GM23338 (cell line): Measurements from ENCODE around the gene HOXA5. TPM values are rescaled to one million over a fixed set of nuclear protein-coding genes. Genes with fewer than 3 reads are reported as not detected.

Experiments
- ATAC-seq: fragments of 200-7000 bp; cut with Tn5 transposase; 3 replicates; pipeline ENCODE4 v1.9.1; 2020
- DNase-seq: peaks from one replicate; pipeline ENCODE4 v3.0.0-alpha.2; 2015; ENCODE audit warnings: low spot score
- H2AFZ ChIP-seq: fragments of 200-600 bp; sonication (generic); 2 replicates; pipeline ENCODE4 v1.8.0; 2016; ENCODE audit warnings: antibody characterized with exemption, mild to moderate bottlenecking, moderate library complexity
- H3F3A ChIP-seq: fragments of 200-600 bp; sonication (generic); replicated peaks from 2 replicates; pipeline ENCODE4 v1.8.0; 2017; ENCODE audit warnings: antibody characterized with exemption, mixed run types, low read depth
- H3K27ac ChIP-seq: fragments of 200-600 bp; sonication (generic); 2 replicates; pipeline ENCODE4 v1.6.1; 2016; ENCODE audit warnings: low read depth
- H3K27me3 ChIP-seq: fragments of 200-600 bp; sonication (generic); 2 replicates; pipeline ENCODE4 v1.8.0; 2016; ENCODE audit warnings: mild to moderate bottlenecking, mixed run types, moderate library complexity; ENCODE audit not compliant: insufficient read depth
- H3K36me3 ChIP-seq: fragments of 200-600 bp; sonication (generic); 2 replicates; pipeline ENCODE4 v1.8.0; 2016; ENCODE audit warnings: mild to moderate bottlenecking; ENCODE audit not compliant: insufficient read depth
- H3K4me1 ChIP-seq: fragments of 200-600 bp; sonication (generic); 2 replicates; pipeline ENCODE4 v1.8.0; 2016; ENCODE audit warnings: mild to moderate bottlenecking, moderate library complexity; ENCODE audit not compliant: insufficient read depth
- H3K4me2 ChIP-seq: fragments of 200-600 bp; sonication (generic); 2 replicates; pipeline ENCODE4 v1.7.1; 2017; ENCODE audit warnings: mixed run types
- H3K4me3 ChIP-seq: fragments of 200-600 bp; sonication (generic); 2 replicates; pipeline ENCODE4 v1.6.1; 2016; ENCODE audit warnings: mixed run types
- H3K79me2 ChIP-seq: fragments of 200-600 bp; sonication (generic); replicated peaks from 2 replicates; pipeline ENCODE4 v1.8.0; 2017; ENCODE audit warnings: mild to moderate bottlenecking; ENCODE audit not compliant: insufficient read depth
- H3K9me2 ChIP-seq: fragments of 200-600 bp; sonication (generic); 2 replicates; pipeline ENCODE4 v1.8.0; 2017; ENCODE audit not compliant: insufficient read depth
- H4K20me1 ChIP-seq: fragments of 200-600 bp; sonication (generic); replicated peaks from 2 replicates; pipeline ENCODE4 v1.8.0; 2017; ENCODE audit warnings: mild to moderate bottlenecking; ENCODE audit not compliant: insufficient read depth
- H3K27ac Mint-ChIP-seq: 2 replicates; pipeline ENCODE4 v1.8.0; 2020; ENCODE audit warnings: inconsistent platforms, mild to moderate bottlenecking, moderate library complexity, mixed read lengths
- H3K27me3 Mint-ChIP-seq: 3 replicates; pipeline ENCODE4 v1.8.0; 2022; ENCODE audit warnings: low read depth, mild to moderate bottlenecking, moderate library complexity, mixed read lengths, inconsistent platforms; ENCODE audit not compliant: insufficient read depth, poor library complexity
- H3K36me3 Mint-ChIP-seq: 3 replicates; pipeline ENCODE4 v1.8.0; 2021; ENCODE audit warnings: low read depth, mild to moderate bottlenecking, inconsistent platforms, moderate library complexity, mixed read lengths
- H3K4me1 Mint-ChIP-seq: 3 replicates; pipeline ENCODE4 v1.8.0; 2020; ENCODE audit warnings: mild to moderate bottlenecking, inconsistent platforms, mixed read lengths
- H3K4me3 Mint-ChIP-seq: 3 replicates; pipeline ENCODE4 v1.8.0; 2021; ENCODE audit warnings: moderate library complexity, mild to moderate bottlenecking, inconsistent platforms, mixed read lengths
- H3K9me3 Mint-ChIP-seq: 3 replicates; pipeline ENCODE4 v1.8.0; 2020; ENCODE audit warnings: moderate library complexity, mild to moderate bottlenecking, inconsistent platforms, mixed read lengths
- EZH2 ChIP-seq: fragments of 200-600 bp; sonication (generic); IDR thresholded peaks from one replicate; pipeline ENCODE4 v1.8.0; 2017; ENCODE audit warnings: antibody characterized with exemption, mild to moderate bottlenecking, low read depth; ENCODE audit not compliant: unreplicated experiment
- EZH2phosphoT487 ChIP-seq: fragments of 200-600 bp; sonication (generic); IDR thresholded peaks from one replicate; pipeline ENCODE4 v1.8.1; 2018; ENCODE audit warnings: antibody characterized with exemption; ENCODE audit not compliant: unreplicated experiment
- JUNB ChIP-seq: IDR thresholded peaks from one replicate; pipeline ENCODE4 v1.6.1; 2016; ENCODE audit warnings: antibody characterized with exemption; ENCODE audit not compliant: unreplicated experiment
- STAT1 ChIP-seq: IDR thresholded peaks from one replicate; pipeline ENCODE4 v1.6.1; 2016; ENCODE audit warnings: antibody characterized with exemption; ENCODE audit not compliant: unreplicated experiment
- polyA plus RNA-seq: library from polyadenylated mRNA; unstranded; fragments of >200 nt; fragmentation: Nextera tagmentation; extraction: Ambion mirVana; gene quantifications from 2 replicates; pipeline ENCODE4 v1.2.1, GENCODE V29; 2016
- total RNA-seq: library from RNA; depleted of rRNA; stranded (reverse); fragments of >200 nt; shearing (Covaris generic); gene quantifications from 2 replicates; pipeline ENCODE4 v1.2.3, GENCODE V29; 2014
- TF ChIP-seq, protein P1 (sequence below), 2 experiments: fragments of 200-600 bp in 1 of 2; sonication (generic) in 1 of 2; conservative IDR thresholded peaks; 2 replicates each; pipeline versions ENCODE4 v1.5.1 to v1.6.1; 2016 to 2017; ENCODE audit warnings: antibody characterized with exemption in 2 of 2, low read depth in 2 of 2, mild to moderate bottlenecking in 2 of 2, moderate library complexity in 1 of 2
- TF ChIP-seq, protein P2 (sequence below): fragments of 250-450 bp; sonication (Bioruptor Pico); IDR thresholded peaks from 2 replicates; pipeline ENCODE4 v1.5.0; 2020; ENCODE audit warnings: mild to moderate bottlenecking, moderate library complexity
- TF ChIP-seq, protein P3 (sequence below): IDR thresholded peaks from 2 replicates; pipeline ENCODE4 v1.6.1; 2016; ENCODE audit warnings: antibody characterized with exemption

The HOXA5 gene
- total and polyA plus RNA-seq, 2 experiments from 2014 or later: not detected

DNA sequence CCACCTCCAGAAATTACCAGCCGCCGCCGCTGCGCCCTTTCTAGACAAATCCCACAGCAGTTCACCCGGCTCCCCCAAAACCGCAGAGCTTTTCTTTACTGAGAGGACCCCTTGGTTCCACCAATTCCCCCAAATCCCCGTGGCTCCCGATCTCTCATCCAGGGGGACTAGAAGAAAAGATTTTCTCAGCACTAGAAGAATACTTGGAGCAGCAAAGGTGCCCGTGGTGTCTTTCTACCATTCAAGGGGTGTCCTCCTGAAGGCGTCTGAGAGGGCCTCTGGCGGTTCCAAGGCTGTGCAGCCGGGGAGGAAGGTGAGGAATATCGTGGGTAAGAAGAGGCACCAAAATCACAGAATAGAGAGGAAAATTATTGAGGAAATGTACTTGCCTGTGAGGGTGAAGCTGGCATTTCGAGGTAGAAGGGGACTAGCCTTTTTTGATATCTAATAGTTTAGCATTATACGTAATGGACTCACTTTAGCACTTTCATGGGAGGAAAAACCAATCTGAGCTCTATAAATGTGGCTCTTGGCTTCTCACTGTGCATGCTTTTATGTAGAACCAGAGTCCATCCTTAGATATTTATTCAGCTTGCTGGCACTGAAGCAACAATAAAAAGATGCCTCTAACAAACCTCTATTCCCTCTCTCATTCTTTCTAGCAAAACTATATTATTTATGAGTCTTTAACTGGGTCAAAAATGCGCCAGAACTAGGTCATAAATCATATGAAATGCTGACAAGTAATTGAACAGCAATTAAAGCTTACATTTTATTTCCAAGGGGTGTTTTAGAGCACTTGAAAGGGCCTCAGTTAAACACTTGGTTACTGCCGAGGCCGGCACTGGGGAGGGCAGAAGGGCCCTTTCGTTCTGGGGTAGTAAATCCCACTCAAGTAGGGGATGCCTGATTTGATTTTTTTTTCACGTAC lies 27.2 kb downstream of the HOXA5 start:
- Histone ChIP-seq H2AFZ (no peak overlapping the region), H3K4me1 (peaks cover 31% of the 10 kb centered on the region), H3K4me2 (no peak overlapping the region), H3K36me3 (no peaks in the 10 kb centered on the region), H3F3A (peaks cover 48% of the 10 kb centered on the region), H3K79me2 (no peaks in the 10 kb centered on the region), H3K27me3 (peaks cover 97% of the 10 kb centered on the region), H3K4me3 (no peak overlapping the region), H3K27ac (no peak overlapping the region), H3K9me2 (no peaks in the 10 kb centered on the region), H4K20me1 (peaks cover 67% of the 10 kb centered on the region)
- Mint-ChIP-seq H3K27me3 (peaks cover 95% of the 10 kb centered on the region), H3K4me3 (no peak overlapping the region), H3K4me1 (peaks cover 9% of the 10 kb centered on the region), H3K9me3 (peaks cover 8% of the 10 kb centered on the region; the same call in 2 of the 3 replicates), H3K36me3 (no peaks in the 10 kb centered on the region), H3K27ac (no peak overlapping the region)
- ATAC-seq (no peak), DNase-seq (no peak)
- TF ChIP-seq EZH2: peak; percentile 98
- TF ChIP-seq JUNB: no peak

DNA sequence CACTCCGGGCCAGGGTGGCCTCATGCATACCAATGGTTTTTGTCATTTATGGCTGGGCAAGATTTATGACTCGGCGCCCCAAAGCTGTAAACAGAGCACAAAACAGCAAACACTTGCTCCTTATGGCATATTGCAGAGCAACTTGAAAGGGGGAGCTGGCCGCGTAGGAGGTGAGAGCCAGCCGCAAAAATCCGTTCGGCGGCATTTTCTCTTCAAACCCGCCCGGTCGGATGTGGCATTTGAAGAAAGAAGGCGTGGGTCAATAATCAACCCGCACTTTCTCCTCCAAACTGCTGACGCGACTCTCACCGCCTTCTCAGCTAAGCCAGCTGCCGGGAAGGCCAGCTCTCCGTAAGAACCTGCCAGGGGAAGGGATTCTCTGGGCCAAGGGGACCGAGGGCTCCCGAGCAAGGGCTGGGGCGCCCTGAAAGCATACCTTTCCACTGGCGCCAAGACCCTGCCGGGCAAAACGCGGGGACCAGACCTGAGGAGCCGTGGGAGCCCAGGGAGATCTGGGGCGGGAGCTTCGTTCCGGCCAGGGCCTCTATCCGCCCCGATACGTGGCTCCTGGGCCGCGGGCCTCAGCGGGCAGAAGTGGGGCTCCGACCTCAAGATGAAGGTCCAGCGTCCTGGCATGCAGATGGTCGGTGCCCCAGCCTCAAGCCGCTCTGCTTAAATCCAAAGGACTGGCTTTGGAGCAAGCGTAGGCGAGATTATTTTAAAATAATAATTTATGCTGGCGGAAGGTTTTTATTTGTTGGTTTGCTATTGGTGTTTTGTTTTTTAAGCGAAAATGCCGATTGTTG lies 28.1 kb downstream of the HOXA5 start:
- no peaks in the 10 kb centered on the region for H3K79me2 ChIP-seq
- H3K27ac Mint-ChIP-seq: no peak overlapping the region
- H3K27me3 Mint-ChIP-seq: peaks cover 95% of the 10 kb centered on the region
- peaks cover 97% of the 10 kb centered on the region for H3K27me3 ChIP-seq
- H3K4me1 Mint-ChIP-seq: peaks cover 13% of the 10 kb centered on the region
- H3K36me3 Mint-ChIP-seq: no peaks in the 10 kb centered on the region
- peaks cover 67% of the 10 kb centered on the region for H4K20me1 ChIP-seq
- H3K4me3 Mint-ChIP-seq: no peak overlapping the region
- H3K36me3 ChIP-seq: no peaks in the 10 kb centered on the region
- H3K9me3 Mint-ChIP-seq: peaks cover 12% of the 10 kb centered on the region; the same call in 2 of the 3 replicates
- 0 out of 2 replicates have a peak overlapping the region, but pooled peaks have one; percentile 26 for H3K4me3 ChIP-seq
- H2AFZ ChIP-seq: no peak overlapping the region
- H3K4me1 ChIP-seq: peaks cover 31% of the 10 kb centered on the region
- peaks cover 46% of the 10 kb centered on the region for H3F3A ChIP-seq
- DNase-seq (peak; percentile 63), ATAC-seq (peak; percentile 9)
- TF ChIP-seq, protein P1, sequence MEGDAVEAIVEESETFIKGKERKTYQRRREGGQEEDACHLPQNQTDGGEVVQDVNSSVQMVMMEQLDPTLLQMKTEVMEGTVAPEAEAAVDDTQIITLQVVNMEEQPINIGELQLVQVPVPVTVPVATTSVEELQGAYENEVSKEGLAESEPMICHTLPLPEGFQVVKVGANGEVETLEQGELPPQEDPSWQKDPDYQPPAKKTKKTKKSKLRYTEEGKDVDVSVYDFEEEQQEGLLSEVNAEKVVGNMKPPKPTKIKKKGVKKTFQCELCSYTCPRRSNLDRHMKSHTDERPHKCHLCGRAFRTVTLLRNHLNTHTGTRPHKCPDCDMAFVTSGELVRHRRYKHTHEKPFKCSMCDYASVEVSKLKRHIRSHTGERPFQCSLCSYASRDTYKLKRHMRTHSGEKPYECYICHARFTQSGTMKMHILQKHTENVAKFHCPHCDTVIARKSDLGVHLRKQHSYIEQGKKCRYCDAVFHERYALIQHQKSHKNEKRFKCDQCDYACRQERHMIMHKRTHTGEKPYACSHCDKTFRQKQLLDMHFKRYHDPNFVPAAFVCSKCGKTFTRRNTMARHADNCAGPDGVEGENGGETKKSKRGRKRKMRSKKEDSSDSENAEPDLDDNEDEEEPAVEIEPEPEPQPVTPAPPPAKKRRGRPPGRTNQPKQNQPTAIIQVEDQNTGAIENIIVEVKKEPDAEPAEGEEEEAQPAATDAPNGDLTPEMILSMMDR (conservative IDR thresholded peaks at IDR 0.05; ENCODE audit: low read depth in 2 of 2): no peak
- TF ChIP-seq EZH2phosphoT487 (peak; percentile 93), EZH2 (peak; percentile 97), STAT1 (no peak), JUNB (no peak)
- TF ChIP-seq, protein P2, sequence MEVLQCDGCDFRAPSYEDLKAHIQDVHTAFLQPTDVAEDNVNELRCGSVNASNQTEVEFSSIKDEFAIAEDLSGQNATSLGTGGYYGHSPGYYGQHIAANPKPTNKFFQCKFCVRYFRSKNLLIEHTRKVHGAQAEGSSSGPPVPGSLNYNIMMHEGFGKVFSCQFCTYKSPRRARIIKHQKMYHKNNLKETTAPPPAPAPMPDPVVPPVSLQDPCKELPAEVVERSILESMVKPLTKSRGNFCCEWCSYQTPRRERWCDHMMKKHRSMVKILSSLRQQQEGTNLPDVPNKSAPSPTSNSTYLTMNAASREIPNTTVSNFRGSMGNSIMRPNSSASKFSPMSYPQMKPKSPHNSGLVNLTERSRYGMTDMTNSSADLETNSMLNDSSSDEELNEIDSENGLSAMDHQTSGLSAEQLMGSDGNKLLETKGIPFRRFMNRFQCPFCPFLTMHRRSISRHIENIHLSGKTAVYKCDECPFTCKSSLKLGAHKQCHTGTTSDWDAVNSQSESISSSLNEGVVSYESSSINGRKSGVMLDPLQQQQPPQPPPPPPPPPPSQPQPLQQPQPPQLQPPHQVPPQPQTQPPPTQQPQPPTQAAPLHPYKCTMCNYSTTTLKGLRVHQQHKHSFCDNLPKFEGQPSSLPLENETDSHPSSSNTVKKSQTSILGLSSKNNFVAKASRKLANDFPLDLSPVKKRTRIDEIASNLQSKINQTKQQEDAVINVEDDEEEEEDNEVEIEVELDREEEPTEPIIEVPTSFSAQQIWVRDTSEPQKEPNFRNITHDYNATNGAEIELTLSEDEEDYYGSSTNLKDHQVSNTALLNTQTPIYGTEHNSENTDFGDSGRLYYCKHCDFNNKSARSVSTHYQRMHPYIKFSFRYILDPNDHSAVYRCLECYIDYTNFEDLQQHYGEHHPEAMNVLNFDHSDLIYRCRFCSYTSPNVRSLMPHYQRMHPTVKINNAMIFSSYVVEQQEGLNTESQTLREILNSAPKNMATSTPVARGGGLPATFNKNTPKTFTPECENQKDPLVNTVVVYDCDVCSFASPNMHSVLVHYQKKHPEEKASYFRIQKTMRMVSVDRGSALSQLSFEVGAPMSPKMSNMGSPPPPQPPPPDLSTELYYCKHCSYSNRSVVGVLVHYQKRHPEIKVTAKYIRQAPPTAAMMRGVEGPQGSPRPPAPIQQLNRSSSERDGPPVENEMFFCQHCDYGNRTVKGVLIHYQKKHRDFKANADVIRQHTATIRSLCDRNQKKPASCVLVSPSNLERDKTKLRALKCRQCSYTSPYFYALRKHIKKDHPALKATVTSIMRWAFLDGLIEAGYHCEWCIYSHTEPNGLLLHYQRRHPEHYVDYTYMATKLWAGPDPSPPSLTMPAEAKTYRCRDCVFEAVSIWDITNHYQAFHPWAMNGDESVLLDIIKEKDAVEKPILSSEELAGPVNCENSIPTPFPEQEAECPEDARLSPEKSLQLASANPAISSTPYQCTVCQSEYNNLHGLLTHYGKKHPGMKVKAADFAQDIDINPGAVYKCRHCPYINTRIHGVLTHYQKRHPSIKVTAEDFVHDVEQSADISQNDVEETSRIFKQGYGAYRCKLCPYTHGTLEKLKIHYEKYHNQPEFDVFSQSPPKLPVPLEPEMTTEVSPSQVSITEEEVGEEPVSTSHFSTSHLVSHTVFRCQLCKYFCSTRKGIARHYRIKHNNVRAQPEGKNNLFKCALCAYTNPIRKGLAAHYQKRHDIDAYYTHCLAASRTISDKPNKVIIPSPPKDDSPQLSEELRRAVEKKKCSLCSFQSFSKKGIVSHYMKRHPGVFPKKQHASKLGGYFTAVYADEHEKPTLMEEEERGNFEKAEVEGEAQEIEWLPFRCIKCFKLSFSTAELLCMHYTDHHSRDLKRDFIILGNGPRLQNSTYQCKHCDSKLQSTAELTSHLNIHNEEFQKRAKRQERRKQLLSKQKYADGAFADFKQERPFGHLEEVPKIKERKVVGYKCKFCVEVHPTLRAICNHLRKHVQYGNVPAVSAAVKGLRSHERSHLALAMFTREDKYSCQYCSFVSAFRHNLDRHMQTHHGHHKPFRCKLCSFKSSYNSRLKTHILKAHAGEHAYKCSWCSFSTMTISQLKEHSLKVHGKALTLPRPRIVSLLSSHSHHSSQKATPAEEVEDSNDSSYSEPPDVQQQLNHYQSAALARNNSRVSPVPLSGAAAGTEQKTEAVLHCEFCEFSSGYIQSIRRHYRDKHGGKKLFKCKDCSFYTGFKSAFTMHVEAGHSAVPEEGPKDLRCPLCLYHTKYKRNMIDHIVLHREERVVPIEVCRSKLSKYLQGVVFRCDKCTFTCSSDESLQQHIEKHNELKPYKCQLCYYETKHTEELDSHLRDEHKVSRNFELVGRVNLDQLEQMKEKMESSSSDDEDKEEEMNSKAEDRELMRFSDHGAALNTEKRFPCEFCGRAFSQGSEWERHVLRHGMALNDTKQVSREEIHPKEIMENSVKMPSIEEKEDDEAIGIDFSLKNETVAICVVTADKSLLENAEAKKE (CRISPR knock-in tag): no peak
- TF ChIP-seq, protein P3, sequence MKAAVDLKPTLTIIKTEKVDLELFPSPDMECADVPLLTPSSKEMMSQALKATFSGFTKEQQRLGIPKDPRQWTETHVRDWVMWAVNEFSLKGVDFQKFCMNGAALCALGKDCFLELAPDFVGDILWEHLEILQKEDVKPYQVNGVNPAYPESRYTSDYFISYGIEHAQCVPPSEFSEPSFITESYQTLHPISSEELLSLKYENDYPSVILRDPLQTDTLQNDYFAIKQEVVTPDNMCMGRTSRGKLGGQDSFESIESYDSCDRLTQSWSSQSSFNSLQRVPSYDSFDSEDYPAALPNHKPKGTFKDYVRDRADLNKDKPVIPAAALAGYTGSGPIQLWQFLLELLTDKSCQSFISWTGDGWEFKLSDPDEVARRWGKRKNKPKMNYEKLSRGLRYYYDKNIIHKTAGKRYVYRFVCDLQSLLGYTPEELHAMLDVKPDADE: no peak
- no peaks in the 10 kb centered on the region for H3K9me2 ChIP-seq
- H3K4me2 ChIP-seq: 0 out of 2 replicates have a peak overlapping the region, but pooled peaks have one; percentile 36
- no peak overlapping the region for H3K27ac ChIP-seq
